Measurements from ENCODE around the gene ATOSA.
A peak's percentile ranks its signal among the peaks of the same experiment; 100 is the strongest.

The ATOSA gene

GRCh38 chr15:52652286-52652685, 26.9 kb downstream of the ATOSA start:
- DNase-seq: no peak

GRCh38 chr15:52651868-52652267, 27.3 kb downstream of the ATOSA start:
- peak in 3 of 5 experiments; percentile 6 to 80 (median 29) for DNase-seq

GRCh38 chr15:52651114-52651513, 28.1 kb downstream of the ATOSA start:
- no peak for DNase-seq

GRCh38 chr15:52649686-52650085, 29.5 kb downstream of the ATOSA start:
- DNase-seq: no peak

GRCh38 chr15:52645916-52646315, 33.3 kb downstream of the ATOSA start:
- DNase-seq: no peak

GRCh38 chr15:52642386-52643361, 36.5 kb downstream of the ATOSA start:
- DNase-seq: no peak

GRCh38 chr15:52636459-52636858, 42.7 kb downstream of the ATOSA start:
- no peak for DNase-seq

- no peak for DNase-seq
These were observed 43.3 kb downstream of the ATOSA start for GRCh38 chr15:52635908-52636307.

Measured in T-helper 2 cell (primary cell).